Neural progenitor cell (in vitro differentiated cells): ENCODE data around the gene CHMP1B. TPM values are rescaled to one million over a fixed set of nuclear protein-coding genes. Genes with fewer than 3 reads are reported as not detected.

ENCODE experiments used
- DNase-seq: peaks from one replicate; pipeline ENCODE4 v3.0.0-alpha.2; 2016; ENCODE audit warnings: low spot score
- H2AFZ ChIP-seq: fragments of 200-600 bp; sonication (generic); replicated peaks from 2 replicates; pipeline ENCODE4 v1.6.1; 2016; ENCODE audit warnings: antibody characterized with exemption
- H3F3A ChIP-seq: fragments of 200-600 bp; sonication (generic); 2 replicates; pipeline ENCODE4 v1.6.1; 2016; ENCODE audit warnings: antibody characterized with exemption, low read depth
- H3K27ac ChIP-seq: fragments of 200-600 bp; sonication (generic); 2 replicates; pipeline ENCODE4 v1.5.1; 2016; ENCODE audit warnings: mild to moderate bottlenecking
- H3K27me3 ChIP-seq: fragments of 200-600 bp; sonication (generic); 2 replicates; pipeline ENCODE4 v1.6.1; 2016; ENCODE audit warnings: mild to moderate bottlenecking, moderate library complexity
- H3K36me3 ChIP-seq: fragments of 200-600 bp; sonication (generic); 2 replicates; pipeline ENCODE4 v1.5.1; 2016
- H3K4me1 ChIP-seq: fragments of 200-600 bp; sonication (generic); 2 replicates; pipeline ENCODE4 v1.6.1; 2016; ENCODE audit warnings: mixed run types
- H3K4me2 ChIP-seq: fragments of 200-600 bp; sonication (generic); 2 replicates; pipeline ENCODE4 v1.6.1; 2016
- H3K4me3 ChIP-seq: fragments of 200-600 bp; sonication (generic); 2 replicates; pipeline ENCODE4 v1.5.1; 2016
- H3K79me2 ChIP-seq: fragments of 200-600 bp; sonication (generic); 2 replicates; pipeline ENCODE4 v1.6.1; 2016; ENCODE audit warnings: low read depth
- H3K9ac ChIP-seq: fragments of 200-600 bp; sonication (generic); 2 replicates; pipeline ENCODE4 v1.6.1; 2016
- H3K9me3 ChIP-seq: fragments of 200-600 bp; sonication (generic); 2 replicates; pipeline ENCODE4 v1.5.1; 2016; ENCODE audit warnings: low read depth
- H4K20me1 ChIP-seq: fragments of 200-600 bp; sonication (generic); 2 replicates; pipeline ENCODE4 v1.6.1; 2016; ENCODE audit warnings: low read depth
- H3K27ac Mint-ChIP-seq: 3 replicates; pipeline ENCODE4 v1.8.0; 2021; ENCODE audit warnings: mixed read lengths
- H3K27me3 Mint-ChIP-seq: 2 replicates; pipeline ENCODE4 v1.8.0; 2022; ENCODE audit warnings: low read depth, mild to moderate bottlenecking, inconsistent platforms, moderate library complexity, mixed read lengths; ENCODE audit not compliant: insufficient read depth
- H3K36me3 Mint-ChIP-seq: 3 replicates; pipeline ENCODE4 v1.8.0; 2021; ENCODE audit warnings: mixed read lengths
- H3K4me1 Mint-ChIP-seq: 3 replicates; pipeline ENCODE4 v1.8.0; 2021; ENCODE audit warnings: mixed read lengths
- H3K4me3 Mint-ChIP-seq: 3 replicates; pipeline ENCODE4 v1.8.0; 2021; ENCODE audit warnings: mild to moderate bottlenecking, moderate library complexity, mixed read lengths
- H3K9me3 Mint-ChIP-seq: 3 replicates; pipeline ENCODE4 v1.8.0; 2020; ENCODE audit warnings: mixed read lengths
- CTCF ChIP-seq: fragments of 200-600 bp; sonication (generic); IDR thresholded peaks from 2 replicates; pipeline ENCODE4 v1.5.1; 2017; ENCODE audit warnings: antibody characterized with exemption, mild to moderate bottlenecking
- EZH2 ChIP-seq: fragments of 200-600 bp; sonication (generic); IDR thresholded peaks from 2 replicates; pipeline ENCODE4 v1.6.1; 2017; ENCODE audit warnings: antibody characterized with exemption, mild to moderate bottlenecking, moderate library complexity
- EZH2phosphoT487 ChIP-seq: fragments of 200-600 bp; sonication (generic); IDR thresholded peaks from 2 replicates; pipeline ENCODE4 v1.6.1; 2017; ENCODE audit warnings: antibody characterized with exemption
- total RNA-seq: library from RNA; depleted of rRNA; stranded (reverse); fragments of >200 nt; gene quantifications from 2 replicates; pipeline ENCODE4 v1.2.3, GENCODE V29; 2015; ENCODE audit warnings: low replicate concordance

The CHMP1B gene
- 50.8 and 62.9 TPM in 2 replicates for total RNA-seq

DNA sequence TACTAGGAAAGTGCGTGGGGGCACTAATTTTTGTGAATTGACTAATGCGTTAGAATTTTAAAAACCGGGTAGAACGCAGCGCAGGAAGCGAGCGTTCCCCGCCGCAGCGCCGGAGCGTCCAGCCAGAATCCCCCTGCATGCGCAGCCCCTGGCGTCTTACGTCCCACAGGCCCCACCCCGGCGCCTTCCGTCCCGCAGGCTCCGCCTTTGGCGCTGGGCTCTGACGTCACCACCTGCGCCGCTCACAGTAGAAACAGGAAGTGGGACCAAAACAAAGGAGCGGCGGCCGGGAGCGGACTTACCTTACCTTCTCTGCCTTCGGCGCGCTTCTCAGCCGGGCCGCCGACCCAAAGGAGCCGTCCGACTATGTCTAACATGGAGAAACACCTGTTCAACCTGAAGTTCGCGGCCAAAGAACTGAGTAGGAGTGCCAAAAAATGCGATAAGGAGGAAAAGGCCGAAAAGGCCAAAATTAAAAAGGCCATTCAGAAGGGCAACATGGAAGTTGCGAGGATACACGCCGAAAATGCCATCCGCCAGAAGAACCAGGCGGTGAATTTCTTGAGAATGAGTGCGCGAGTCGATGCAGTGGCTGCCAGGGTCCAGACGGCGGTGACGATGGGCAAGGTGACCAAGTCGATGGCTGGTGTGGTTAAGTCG is at the start of gene CHMP1B:
CHMP1B (plus strand) TSS at position 268 of the 660 bp plus-strand sequence; CDS start at position 367, 99 bp downstream.
- H3K4me3 Mint-ChIP-seq, result peak within 1 kb of the TSS; percentile 100
- Histone ChIP-seq H3K36me3 (no peaks in the 10 kb centered on the region), H3K27me3 (no peaks in the 10 kb centered on the region), H3K4me2 (peak within 1 kb of the TSS; percentile 98), H3K9ac (peak within 1 kb of the TSS; percentile 96), H3K4me1 (peaks cover 20% of the 10 kb centered on the region), H4K20me1 (peaks cover 18% of the 10 kb centered on the region), H3K79me2 (peaks cover 37% of the 10 kb centered on the region), H2AFZ (peak within 1 kb of the TSS; percentile 89), H3F3A (peaks cover 26% of the 10 kb centered on the region), H3K9me3 (no peaks in the 10 kb centered on the region), H3K4me3 (peak within 1 kb of the TSS; percentile 99), H3K27ac (peak within 1 kb of the TSS; percentile 91)
- peak; percentile 99 for DNase-seq
- no peaks in the 10 kb centered on the region for H3K9me3 Mint-ChIP-seq
- H3K27ac Mint-ChIP-seq, result peak within 1 kb of the TSS; percentile 98
- H3K27me3 Mint-ChIP-seq, result peaks cover 2% of the 10 kb centered on the region
- no peak for TF ChIP-seq CTCF
- TF ChIP-seq EZH2phosphoT487, result no peak
- no peak for TF ChIP-seq EZH2
- peaks cover 38% of the 10 kb centered on the region for H3K4me1 Mint-ChIP-seq
- peaks cover 2% of the 10 kb centered on the region for H3K36me3 Mint-ChIP-seq

- Histone ChIP-seq H3K27me3 (no peaks in the 10 kb centered on the region), H3K36me3 (no peaks in the 10 kb centered on the region), H3K4me3 (no peak overlapping the region), H3F3A (no peaks in the 10 kb centered on the region), H3K9ac (no peak overlapping the region), H3K79me2 (no peaks in the 10 kb centered on the region), H2AFZ (no peak overlapping the region), H3K27ac (no peak overlapping the region), H4K20me1 (no peaks in the 10 kb centered on the region), H3K4me2 (no peak overlapping the region), H3K4me1 (no peaks in the 10 kb centered on the region), H3K9me3 (no peaks in the 10 kb centered on the region)
- no peaks in the 10 kb centered on the region for H3K36me3 Mint-ChIP-seq
- no peak for DNase-seq
- H3K9me3 Mint-ChIP-seq, result no peaks in the 10 kb centered on the region
- H3K27me3 Mint-ChIP-seq, result no peaks in the 10 kb centered on the region
- H3K4me3 Mint-ChIP-seq, result no peak overlapping the region
- peaks cover 17% of the 10 kb centered on the region for H3K4me1 Mint-ChIP-seq
- H3K27ac Mint-ChIP-seq, result peak overlapping the region; percentile 9
- TF ChIP-seq EZH2phosphoT487 (no peak), CTCF (no peak), EZH2 (no peak)
Measured at GRCh38 chr18:11801573-11801972, 49.6 kb upstream of the CHMP1B start.

DNA sequence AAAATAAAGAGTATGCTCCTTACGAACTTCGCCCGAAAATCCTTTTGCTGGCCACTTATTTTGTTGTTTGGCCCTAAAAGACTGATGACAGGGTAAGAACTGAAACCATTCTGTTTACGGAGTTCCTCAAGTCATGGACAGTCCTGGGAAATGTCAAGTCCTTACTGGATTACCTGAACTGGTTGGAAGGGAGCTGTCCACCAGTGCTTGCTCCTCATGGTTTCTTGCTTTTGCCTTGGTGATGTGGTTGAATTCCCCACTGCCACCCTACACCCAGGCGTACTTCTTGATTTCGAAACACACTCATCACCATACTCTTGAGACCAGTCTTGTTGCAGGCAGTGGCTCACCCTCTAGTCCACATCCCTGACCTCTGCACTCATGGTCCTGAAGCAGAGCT is 49.1 kb upstream of the CHMP1B start:
- no peaks in the 10 kb centered on the region for H3K27me3 ChIP-seq
- H3K79me2 ChIP-seq, result no peaks in the 10 kb centered on the region
- Mint-ChIP-seq H3K9me3 (no peaks in the 10 kb centered on the region), H3K27me3 (no peaks in the 10 kb centered on the region), H3K4me3 (no peak overlapping the region), H3K27ac (no peak overlapping the region), H3K4me1 (peaks cover 20% of the 10 kb centered on the region), H3K36me3 (no peaks in the 10 kb centered on the region)
- H4K20me1 ChIP-seq, result no peaks in the 10 kb centered on the region
- H3K4me2 ChIP-seq, result no peak overlapping the region
- no peak for DNase-seq
- no peak overlapping the region for H3K27ac ChIP-seq
- no peak overlapping the region for H3K4me3 ChIP-seq
- H3K9me3 ChIP-seq, result no peaks in the 10 kb centered on the region
- H3K9ac ChIP-seq, result no peak overlapping the region
- TF ChIP-seq EZH2phosphoT487 (no peak), CTCF (no peak), EZH2 (no peak)
- H3K36me3 ChIP-seq, result no peaks in the 10 kb centered on the region
- H3F3A ChIP-seq, result no peaks in the 10 kb centered on the region
- H3K4me1 ChIP-seq, result peaks cover under 1% of the 10 kb centered on the region
- no peak overlapping the region for H2AFZ ChIP-seq
